Limb (tissue), 2 donors: Measurements from ENCODE around the gene WBP2NL.
"Not testable (repeated sequence)": the region's sequence is repeated elsewhere in the genome, so short reads cannot be mapped to it uniquely, and the experiment has no call there.

Experiments
- DNase-seq, 2 donors: peaks; one replicate each; pipeline ENCODE4 v3.0.0-alpha.2; 2016; ENCODE audit errors: extremely low spot score in 2 of 2

Gene WBP2NL

DNA sequence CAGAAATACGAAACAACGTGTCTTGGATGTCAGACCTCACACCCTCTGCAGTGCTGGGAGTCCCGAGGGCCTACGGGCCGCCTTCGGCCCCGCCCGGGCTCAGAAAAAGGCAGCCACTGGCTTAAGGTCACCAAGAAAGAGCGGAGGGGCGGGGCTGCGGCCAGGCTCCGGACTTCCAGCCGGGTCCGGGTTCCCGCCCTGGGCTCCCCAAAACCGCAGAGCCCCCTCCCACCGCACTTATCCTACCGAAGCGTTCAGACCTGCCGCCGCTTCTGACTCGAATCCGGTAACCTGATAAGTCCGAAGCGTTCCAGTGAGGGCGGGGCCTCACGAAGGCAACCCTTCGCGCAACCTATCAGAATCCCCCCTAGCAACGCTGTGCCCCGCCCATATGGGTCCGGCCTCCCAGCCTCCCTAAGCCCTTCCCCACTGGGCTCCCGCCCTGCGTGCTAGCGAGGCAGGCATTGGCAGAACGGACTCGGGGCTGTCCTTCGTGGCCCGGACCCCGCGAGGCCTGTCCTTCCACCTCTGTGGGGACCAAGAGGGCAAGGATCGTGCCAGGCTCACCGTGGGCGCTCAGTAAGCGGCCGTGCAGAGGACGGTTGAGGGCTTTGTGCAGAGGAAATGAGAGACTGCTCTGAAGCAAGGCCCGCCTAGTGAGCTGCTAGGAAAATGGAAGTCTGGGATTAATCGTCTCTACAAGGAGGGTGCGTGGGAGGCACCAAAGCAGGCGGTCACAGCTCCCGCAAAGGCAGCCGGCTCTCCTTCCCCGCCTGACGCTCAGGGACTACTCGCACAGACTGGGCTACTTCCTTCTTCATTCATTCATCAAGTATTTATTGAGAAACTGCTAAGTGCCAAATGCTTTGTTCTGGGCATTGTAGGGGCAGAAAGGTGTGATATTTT, 72.2 kb downstream of the WBP2NL start, which contains the start of gene NAGA:
NAGA (minus strand) TSS at position 296 of the 906 bp plus-strand sequence. CDS start 515 bp downstream, outside the sequence.
- peak; percentile 95 to 96 for DNase-seq

DNA sequence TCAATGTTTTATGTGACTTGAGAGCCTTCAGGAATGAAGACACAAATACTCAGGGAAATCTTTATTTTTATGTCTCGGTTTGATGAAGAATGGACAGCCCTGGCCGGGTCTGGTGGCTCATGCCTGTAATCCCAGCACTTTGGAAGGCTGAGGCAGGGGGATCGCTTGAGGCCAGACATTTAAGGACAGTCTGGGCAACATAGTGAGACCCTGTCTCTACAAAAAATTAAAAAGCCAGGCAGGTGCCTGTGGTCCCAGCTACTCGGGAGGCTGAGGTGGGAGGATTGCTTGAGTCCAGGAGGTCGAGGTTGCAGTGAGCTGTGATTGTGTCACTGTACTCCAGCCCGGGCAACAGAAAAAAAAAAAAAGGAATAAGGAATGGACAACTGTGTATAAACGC, 72.9 kb downstream of the WBP2NL start:
- DNase-seq: not testable (repeated sequence)

DNA sequence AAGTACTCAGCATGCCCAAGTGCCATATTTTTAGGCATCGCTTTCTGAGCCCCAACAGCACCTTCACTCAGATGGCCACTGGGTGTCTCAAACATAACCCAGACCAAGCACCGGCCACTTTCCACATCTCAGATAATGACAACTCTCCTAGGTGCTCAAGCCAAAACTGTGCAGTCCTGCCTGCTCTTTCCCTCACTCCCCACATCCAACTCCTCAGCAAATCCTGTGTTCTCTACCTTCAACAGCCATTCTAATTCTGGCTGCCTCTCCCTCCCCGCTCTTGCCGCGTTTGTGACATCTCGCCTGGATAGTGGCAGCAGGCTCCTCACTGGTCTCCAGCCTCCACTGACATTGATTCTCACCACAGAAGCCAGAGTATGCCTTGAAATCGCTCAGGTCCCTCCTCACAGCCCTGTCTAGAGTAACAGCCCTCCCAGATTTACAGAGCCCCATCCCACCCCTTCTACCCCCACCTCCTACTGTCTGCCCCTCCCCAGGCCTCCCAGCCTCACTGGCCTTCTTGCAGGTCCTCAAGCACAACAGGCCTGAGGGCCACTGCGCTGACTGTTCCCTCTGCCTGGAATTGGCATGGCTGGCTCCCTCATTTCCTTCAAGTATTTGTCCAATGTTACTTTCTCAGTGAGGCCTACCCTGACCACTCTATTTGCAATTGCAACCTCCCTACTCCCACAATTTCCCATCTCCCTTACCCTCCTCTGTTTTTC, 74.2 kb downstream of the WBP2NL start:
- no peak for DNase-seq

DNA sequence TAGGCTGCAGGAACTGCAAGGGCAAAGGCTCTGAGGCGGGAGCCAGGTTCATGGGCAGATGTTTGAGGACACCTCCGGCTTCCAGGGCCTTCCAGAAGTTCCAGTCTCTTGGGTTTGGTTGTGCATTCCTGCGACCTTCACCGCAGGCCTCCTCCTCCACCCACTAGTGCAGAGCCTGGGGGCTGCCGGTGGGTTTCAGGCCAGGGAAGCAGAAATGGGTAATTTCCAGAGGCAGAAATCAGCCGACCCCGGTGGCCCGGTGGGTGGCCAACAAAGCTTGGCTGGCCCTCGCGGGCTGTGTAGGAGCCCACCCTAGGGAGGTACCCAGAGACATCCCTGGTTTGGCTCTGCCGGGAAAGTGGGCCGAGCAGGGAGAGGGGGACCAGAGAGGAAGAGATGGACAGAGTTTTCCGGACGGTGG, 75.0 kb downstream of the WBP2NL start:
- no peak for DNase-seq

DNA sequence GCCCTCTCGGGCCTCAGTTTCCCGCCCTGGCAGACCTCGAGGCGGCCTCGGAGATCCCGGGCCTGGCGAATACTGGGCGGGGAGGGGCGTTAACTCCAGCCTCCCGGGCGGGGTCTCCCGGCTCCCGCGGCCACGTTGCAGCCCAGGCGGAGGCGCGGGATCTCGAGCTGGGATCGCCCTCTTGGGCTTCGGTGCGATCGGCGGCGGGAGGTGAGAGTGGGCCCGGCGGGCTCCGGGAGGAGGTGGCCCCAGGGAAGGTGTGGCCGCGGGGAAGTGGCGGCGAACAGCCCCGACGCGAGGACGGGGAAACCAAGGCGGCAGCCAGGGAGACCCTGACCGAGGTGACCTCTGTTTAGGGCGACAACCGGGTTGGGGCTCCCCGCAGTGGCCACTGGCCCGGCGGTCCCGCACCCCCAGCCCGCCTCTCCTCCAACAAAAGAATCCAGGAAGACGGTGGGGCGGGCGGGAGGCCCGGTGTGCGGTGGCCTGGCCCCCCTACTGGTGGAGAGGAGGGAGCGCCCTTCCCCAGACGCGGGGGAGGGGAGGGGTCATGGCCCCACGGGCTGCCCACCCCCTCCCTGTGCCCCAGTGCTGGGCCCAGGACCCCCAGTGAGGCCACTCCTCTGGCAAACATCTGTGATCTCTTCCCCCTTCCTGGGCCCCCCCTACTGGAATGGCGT, 75.7 kb downstream of the WBP2NL start, which contains the start of gene PHETA2:
PHETA2 (plus strand) TSS at position 117 of the 680 bp plus-strand sequence. CDS start 3,046 bp downstream, outside the sequence.
- DNase-seq: peak; percentile 53 to 79

DNA sequence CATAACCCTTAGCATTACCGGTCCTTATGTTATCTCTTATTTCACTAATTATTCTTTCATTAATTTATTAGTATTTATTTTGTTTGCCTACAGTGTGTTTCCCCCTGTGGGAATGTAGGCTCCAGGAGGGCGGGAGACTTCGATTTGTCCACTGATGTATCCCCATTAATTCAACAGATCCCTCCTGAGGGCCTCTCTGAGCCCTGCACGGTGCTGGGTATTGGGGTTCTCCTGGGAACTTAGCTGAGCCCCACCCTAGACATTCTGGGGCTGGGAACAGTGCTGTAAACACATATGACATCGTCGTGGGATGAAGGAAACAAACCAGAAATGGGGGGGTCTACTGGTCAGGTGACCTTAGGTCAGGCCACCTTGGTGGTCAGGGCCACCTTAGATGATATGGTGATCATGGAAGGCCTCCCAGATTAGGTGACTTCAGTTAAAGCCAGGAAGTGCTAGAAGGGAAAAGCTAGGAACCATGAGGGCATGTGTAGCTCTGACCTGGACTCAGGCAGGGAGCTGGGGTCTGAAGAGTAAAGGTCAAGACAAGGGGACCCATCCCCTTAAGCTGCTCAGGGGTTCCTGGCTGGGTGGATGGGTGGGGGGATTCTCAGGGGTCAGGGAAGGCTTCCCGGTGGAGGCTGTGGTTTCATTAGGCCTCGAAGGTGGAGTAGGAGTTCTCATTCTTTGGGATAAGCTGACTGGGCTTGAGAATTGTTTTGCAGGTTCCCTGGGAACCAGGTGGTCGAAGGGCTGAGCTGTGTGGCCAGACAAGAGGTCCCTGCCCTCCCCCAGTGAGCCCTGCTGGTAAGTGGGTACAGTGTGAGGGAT, 76.5 kb downstream of the WBP2NL start:
- DNase-seq: no peak

DNA sequence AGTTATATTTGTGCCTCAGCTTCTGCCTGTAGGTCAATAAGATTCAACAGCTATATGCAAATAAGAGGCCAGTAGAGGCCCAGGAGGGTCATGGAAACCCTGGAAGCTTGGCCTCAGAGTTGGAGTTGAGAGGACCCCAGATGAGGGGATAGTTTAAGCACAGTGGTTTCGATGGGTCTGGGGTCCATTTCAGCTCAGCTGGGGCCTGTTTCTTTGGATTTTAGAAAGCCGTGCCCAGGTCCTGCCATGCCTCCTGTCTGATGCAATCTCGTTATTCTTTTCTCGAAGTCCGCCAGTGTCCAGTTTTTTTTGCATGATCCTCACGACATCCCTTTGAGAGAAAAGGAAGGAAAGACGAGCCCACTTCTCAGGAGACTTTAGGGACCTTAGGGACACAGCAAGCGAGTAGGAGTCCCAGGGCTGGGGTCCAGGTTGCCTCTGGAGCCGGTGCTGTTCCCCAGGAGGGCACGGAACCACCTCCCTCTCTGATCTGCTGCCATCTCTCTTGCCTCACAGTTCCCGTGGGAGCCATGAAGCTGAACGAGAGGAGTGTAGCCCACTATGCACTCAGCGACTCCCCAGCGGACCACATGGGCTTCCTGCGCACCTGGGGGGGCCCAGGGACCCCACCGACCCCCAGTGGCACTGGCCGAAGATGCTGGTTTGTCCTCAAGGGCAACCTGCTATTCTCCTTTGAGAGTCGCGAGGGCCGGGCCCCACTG, 78.3 kb downstream of the WBP2NL start:
- DNase-seq: no peak

DNA sequence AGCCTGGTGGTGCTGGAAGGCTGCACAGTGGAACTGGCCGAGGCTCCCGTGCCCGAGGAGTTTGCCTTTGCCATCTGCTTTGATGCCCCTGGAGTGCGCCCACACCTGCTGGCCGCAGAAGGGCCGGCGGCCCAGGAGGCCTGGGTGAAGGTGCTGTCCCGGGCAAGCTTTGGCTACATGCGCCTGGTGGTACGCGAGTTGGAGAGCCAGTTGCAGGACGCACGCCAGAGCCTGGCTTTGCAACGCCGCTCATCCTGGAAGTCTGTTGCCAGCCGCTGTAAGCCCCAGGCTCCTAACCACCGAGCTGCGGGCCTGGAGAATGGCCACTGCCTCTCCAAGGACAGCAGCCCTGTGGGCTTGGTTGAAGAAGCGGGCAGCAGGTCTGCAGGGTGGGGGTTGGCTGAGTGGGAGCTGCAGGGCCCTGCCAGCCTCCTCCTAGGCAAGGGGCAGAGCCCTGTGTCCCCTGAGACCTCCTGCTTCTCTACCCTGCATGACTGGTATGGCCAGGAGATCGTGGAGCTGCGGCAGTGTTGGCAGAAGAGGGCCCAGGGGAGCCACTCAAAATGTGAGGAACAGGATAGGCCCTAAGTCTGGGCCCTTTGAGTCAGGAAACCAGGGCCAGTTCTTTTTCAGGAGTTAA, 79.0 kb downstream of the WBP2NL start:
- DNase-seq: no peak
